ENCODE measurements around the gene DDN.

DDN gene

GRCh38 chr12:49030119-49030518 is 30.9 kb upstream of the DDN start:
- H2BK120ac ChIP-seq (ENCODE audit: low read depth, low read length), result no peak overlapping the region
- H3K27ac ChIP-seq (replicated peaks; ENCODE audit: low read length), result no peak overlapping the region
- H3K9me3 ChIP-seq (replicated peaks in 1 of 2; ENCODE audit: control insufficient read depth in 2 of 2, insufficient read depth in 1 of 2, low read depth in 1 of 2, low read length in 2 of 2), result no peaks in the 10 kb centered on the region
- H3K4me2 ChIP-seq (ENCODE audit: insufficient read depth, low read length, poor library complexity, severe bottlenecking), result no peak overlapping the region
- no peak overlapping the region for H2AFZ ChIP-seq (ENCODE audit: low read length)
- H3K36me3 ChIP-seq (replicated peaks in 1 of 2; ENCODE audit: control insufficient read depth in 2 of 2, insufficient read depth in 2 of 2, low read length in 2 of 2), result peaks cover 83 to 99% of the 10 kb centered on the region in 2 donors
- H3K18ac ChIP-seq (ENCODE audit: low read length), result no peak overlapping the region
- H3K27me3 ChIP-seq (ENCODE audit: control insufficient read depth in 3 of 3, insufficient read depth in 3 of 3, low read depth in 1 of 3, low read length in 3 of 3), result no peaks in the 10 kb centered on the region
- H3K14ac ChIP-seq (ENCODE audit: low read length), result no peak overlapping the region
- H3K79me1 ChIP-seq (ENCODE audit: low read depth, low read length), result peaks cover 7% of the 10 kb centered on the region
- H3K9ac ChIP-seq (ENCODE audit: low read depth, low read length, poor library complexity), result no peak overlapping the region
- no peak overlapping the region for H3K4ac ChIP-seq (ENCODE audit: low read length)
- no peak overlapping the region for H2BK5ac ChIP-seq (ENCODE audit: low read length)
- WGBS, 2 donors (ENCODE audit: extremely low coverage in 2 of 2, insufficient read length in 2 of 2, insufficient replicate concordance in 1 of 2), result no CpG with 5 or more reads among the region's 8 CpGs
- no peak overlapping the region for H2BK15ac ChIP-seq (ENCODE audit: low read length)
- H2AK5ac ChIP-seq (ENCODE audit: low read depth, low read length), result no peak overlapping the region
- no peak overlapping the region for H3K4me3 ChIP-seq (ENCODE audit: low read length in 2 of 2)
- H4K8ac ChIP-seq (ENCODE audit: low read depth, low read length), result peak overlapping the region; percentile 31
- H3K4me1 ChIP-seq (ENCODE audit: control insufficient read depth in 2 of 2, insufficient read depth in 1 of 2, low read depth in 1 of 2, low read length in 2 of 2), result no peaks in the 10 kb centered on the region
- H2BK12ac ChIP-seq (ENCODE audit: low read length), result no peak overlapping the region
- H4K91ac ChIP-seq (ENCODE audit: low read depth, low read length, poor library complexity), result no peak overlapping the region
- H3K23ac ChIP-seq (ENCODE audit: low read depth, low read length, poor library complexity), result no peak overlapping the region
- no peak for DNase-seq (ENCODE audit: low spot score)

GRCh38 chr12:49028666-49029275 is 29.6 kb upstream of the DDN start:
- no peaks in the 10 kb centered on the region for H3K4me1 ChIP-seq (ENCODE audit: control insufficient read depth in 2 of 2, insufficient read depth in 1 of 2, low read depth in 1 of 2, low read length in 2 of 2)
- no CpG with 5 or more reads among the region's 10 CpGs for WGBS, 2 donors (ENCODE audit: extremely low coverage in 2 of 2, insufficient read length in 2 of 2, insufficient replicate concordance in 1 of 2)
- H4K8ac ChIP-seq (ENCODE audit: low read depth, low read length), result no peak overlapping the region
- H3K14ac ChIP-seq (ENCODE audit: low read length), result no peak overlapping the region
- no peak overlapping the region for H2AFZ ChIP-seq (ENCODE audit: low read length)
- H3K4ac ChIP-seq (ENCODE audit: low read length), result no peak overlapping the region
- no peak overlapping the region for H4K91ac ChIP-seq (ENCODE audit: low read depth, low read length, poor library complexity)
- no peak for DNase-seq (ENCODE audit: low spot score)
- H3K27me3 ChIP-seq (ENCODE audit: control insufficient read depth in 3 of 3, insufficient read depth in 3 of 3, low read depth in 1 of 3, low read length in 3 of 3), result no peaks in the 10 kb centered on the region
- H3K27ac ChIP-seq (replicated peaks; ENCODE audit: low read length), result no peak overlapping the region
- H2BK15ac ChIP-seq (ENCODE audit: low read length), result no peak overlapping the region
- no peak overlapping the region for H3K18ac ChIP-seq (ENCODE audit: low read length)
- H3K36me3 ChIP-seq (replicated peaks in 1 of 2; ENCODE audit: control insufficient read depth in 2 of 2, insufficient read depth in 2 of 2, low read length in 2 of 2), result peaks cover 79 to 99% of the 10 kb centered on the region in 2 donors
- H2BK5ac ChIP-seq (ENCODE audit: low read length), result no peak overlapping the region
- H3K4me2 ChIP-seq (ENCODE audit: insufficient read depth, low read length, poor library complexity, severe bottlenecking), result no peak overlapping the region
- H3K79me1 ChIP-seq (ENCODE audit: low read depth, low read length), result peaks cover 6% of the 10 kb centered on the region
- H2BK12ac ChIP-seq (ENCODE audit: low read length), result no peak overlapping the region
- H3K9ac ChIP-seq (ENCODE audit: low read depth, low read length, poor library complexity), result no peak overlapping the region
- H3K23ac ChIP-seq (ENCODE audit: low read depth, low read length, poor library complexity), result no peak overlapping the region
- H3K9me3 ChIP-seq (replicated peaks in 1 of 2; ENCODE audit: control insufficient read depth in 2 of 2, insufficient read depth in 1 of 2, low read depth in 1 of 2, low read length in 2 of 2), result no peaks in the 10 kb centered on the region
- no peak overlapping the region for H2BK120ac ChIP-seq (ENCODE audit: low read depth, low read length)
- H3K4me3 ChIP-seq (ENCODE audit: low read length in 2 of 2), result no peak overlapping the region
- H2AK5ac ChIP-seq (ENCODE audit: low read depth, low read length), result no peak overlapping the region

GRCh38 chr12:49027846-49028555 is 28.8 kb upstream of the DDN start:
- no peaks in the 10 kb centered on the region for H3K27me3 ChIP-seq (ENCODE audit: control insufficient read depth in 3 of 3, insufficient read depth in 3 of 3, low read depth in 1 of 3, low read length in 3 of 3)
- no peak overlapping the region for H3K23ac ChIP-seq (ENCODE audit: low read depth, low read length, poor library complexity)
- no peak overlapping the region for H2BK15ac ChIP-seq (ENCODE audit: low read length)
- no peak overlapping the region for H2BK12ac ChIP-seq (ENCODE audit: low read length)
- H2AK5ac ChIP-seq (ENCODE audit: low read depth, low read length), result no peak overlapping the region
- DNase-seq (ENCODE audit: low spot score), result no peak
- WGBS, 2 donors (ENCODE audit: extremely low coverage in 2 of 2, insufficient read length in 2 of 2, insufficient replicate concordance in 1 of 2), result no CpG with 5 or more reads among the region's 9 CpGs
- H3K4ac ChIP-seq (ENCODE audit: low read length), result no peak overlapping the region
- H4K91ac ChIP-seq (ENCODE audit: low read depth, low read length, poor library complexity), result no peak overlapping the region
- H4K8ac ChIP-seq (ENCODE audit: low read depth, low read length), result no peak overlapping the region
- no peak overlapping the region for H3K14ac ChIP-seq (ENCODE audit: low read length)
- no peaks in the 10 kb centered on the region for H3K9me3 ChIP-seq (replicated peaks in 1 of 2; ENCODE audit: control insufficient read depth in 2 of 2, insufficient read depth in 1 of 2, low read depth in 1 of 2, low read length in 2 of 2)
- no peak overlapping the region for H3K4me2 ChIP-seq (ENCODE audit: insufficient read depth, low read length, poor library complexity, severe bottlenecking)
- H3K79me1 ChIP-seq (ENCODE audit: low read depth, low read length), result peaks cover 6% of the 10 kb centered on the region
- H2BK120ac ChIP-seq (ENCODE audit: low read depth, low read length), result no peak overlapping the region
- no peaks in the 10 kb centered on the region for H3K4me1 ChIP-seq (ENCODE audit: control insufficient read depth in 2 of 2, insufficient read depth in 1 of 2, low read depth in 1 of 2, low read length in 2 of 2)
- H2AFZ ChIP-seq (ENCODE audit: low read length), result no peak overlapping the region
- H3K9ac ChIP-seq (ENCODE audit: low read depth, low read length, poor library complexity), result no peak overlapping the region
- H3K27ac ChIP-seq (replicated peaks; ENCODE audit: low read length), result no peak overlapping the region
- H3K4me3 ChIP-seq (ENCODE audit: low read length in 2 of 2), result no peak overlapping the region
- no peak overlapping the region for H2BK5ac ChIP-seq (ENCODE audit: low read length)
- H3K36me3 ChIP-seq (replicated peaks in 1 of 2; ENCODE audit: control insufficient read depth in 2 of 2, insufficient read depth in 2 of 2, low read length in 2 of 2), result peaks cover 77 to 99% of the 10 kb centered on the region in 2 donors
- no peak overlapping the region for H3K18ac ChIP-seq (ENCODE audit: low read length)

GRCh38 chr12:49026678-49027480 is 27.7 kb upstream of the DDN start:
- DNase-seq (ENCODE audit: low spot score), result no peak
- no peaks in the 10 kb centered on the region for H3K27me3 ChIP-seq (ENCODE audit: control insufficient read depth in 3 of 3, insufficient read depth in 3 of 3, low read depth in 1 of 3, low read length in 3 of 3)
- H3K4me1 ChIP-seq (ENCODE audit: control insufficient read depth in 2 of 2, insufficient read depth in 1 of 2, low read depth in 1 of 2, low read length in 2 of 2), result no peaks in the 10 kb centered on the region
- H3K18ac ChIP-seq (ENCODE audit: low read length), result no peak overlapping the region
- H3K4me2 ChIP-seq (ENCODE audit: insufficient read depth, low read length, poor library complexity, severe bottlenecking), result no peak overlapping the region
- H3K14ac ChIP-seq (ENCODE audit: low read length), result no peak overlapping the region
- H3K9ac ChIP-seq (ENCODE audit: low read depth, low read length, poor library complexity), result peak overlapping the region; percentile 50
- H2BK5ac ChIP-seq (ENCODE audit: low read length), result no peak overlapping the region
- H3K27ac ChIP-seq (replicated peaks; ENCODE audit: low read length), result no peak overlapping the region
- H2AFZ ChIP-seq (ENCODE audit: low read length), result no peak overlapping the region
- H2AK5ac ChIP-seq (ENCODE audit: low read depth, low read length), result no peak overlapping the region
- H3K9me3 ChIP-seq (replicated peaks in 1 of 2; ENCODE audit: control insufficient read depth in 2 of 2, insufficient read depth in 1 of 2, low read depth in 1 of 2, low read length in 2 of 2), result peaks cover 0 to 2% of the 10 kb centered on the region in 2 donors
- H4K91ac ChIP-seq (ENCODE audit: low read depth, low read length, poor library complexity), result no peak overlapping the region
- H2BK15ac ChIP-seq (ENCODE audit: low read length), result no peak overlapping the region
- WGBS, 2 donors (ENCODE audit: extremely low coverage in 2 of 2, insufficient read length in 2 of 2, insufficient replicate concordance in 1 of 2), result no CpG with 5 or more reads among the region's 26 CpGs
- H3K79me1 ChIP-seq (ENCODE audit: low read depth, low read length), result peaks cover 4% of the 10 kb centered on the region
- H4K8ac ChIP-seq (ENCODE audit: low read depth, low read length), result no peak overlapping the region
- peaks cover 77 to 99% of the 10 kb centered on the region in 2 donors for H3K36me3 ChIP-seq (replicated peaks in 1 of 2; ENCODE audit: control insufficient read depth in 2 of 2, insufficient read depth in 2 of 2, low read length in 2 of 2)
- H3K4me3 ChIP-seq (ENCODE audit: low read length in 2 of 2), result no peak overlapping the region
- no peak overlapping the region for H2BK12ac ChIP-seq (ENCODE audit: low read length)
- H3K23ac ChIP-seq (ENCODE audit: low read depth, low read length, poor library complexity), result peak overlapping the region; percentile 17
- no peak overlapping the region for H2BK120ac ChIP-seq (ENCODE audit: low read depth, low read length)
- no peak overlapping the region for H3K4ac ChIP-seq (ENCODE audit: low read length)

All from neuronal stem cell (in vitro differentiated cells).